CD14-positive monocyte (primary cell): ENCODE results near the gene CMPK1. TPM values are rescaled to one million over a fixed set of nuclear protein-coding genes. Genes with fewer than 3 reads are reported as not detected.

Experiments used
- DNase-seq, 3 donors: peaks; one replicate each; pipeline ENCODE4 v3.0.0-alpha.2; 2011 to 2022
- H2AFZ ChIP-seq: 2 replicates; pipeline ENCODE4 v1.6.0; 2012; ENCODE audit warnings: mild to moderate bottlenecking, low read depth, low read length, inconsistent platforms; ENCODE audit not compliant: insufficient read depth, poor library complexity, severe bottlenecking
- H3K27ac ChIP-seq, 2 donors: 1 replicate in 1 of 2; 2 replicates in 1 of 2; pipeline ENCODE4 v1.5.1; 2012 to 2013; ENCODE audit warnings: low read length in 2 of 2, control low read depth in 1 of 2, inconsistent platforms in 1 of 2, low read depth in 1 of 2, mild to moderate bottlenecking in 1 of 2
- H3K27me3 ChIP-seq, 2 donors: one replicate each; pipeline versions ENCODE4 v1.6.0 to v1.6.1; 2011 to 2013; ENCODE audit warnings: low read length in 2 of 2; ENCODE audit not compliant: control insufficient read depth in 2 of 2, insufficient read depth in 2 of 2
- H3K36me3 ChIP-seq, 2 donors: replicated peaks in 1 of 2; 1 replicate in 1 of 2; 2 replicates in 1 of 2; pipeline versions ENCODE4 v1.5.1 to v1.6.1; 2012 to 2013; ENCODE audit warnings: low read length in 2 of 2, control low read depth in 1 of 2, inconsistent platforms in 1 of 2, mild to moderate bottlenecking in 1 of 2; ENCODE audit not compliant: insufficient read depth in 2 of 2, control insufficient read depth in 1 of 2
- H3K4me1 ChIP-seq, 2 donors: 1 replicate in 1 of 2; 2 replicates in 1 of 2; pipeline versions ENCODE4 v1.5.1 to v1.6.1; 2012 to 2013; ENCODE audit warnings: low read length in 2 of 2, control low read depth in 1 of 2, inconsistent platforms in 1 of 2, mild to moderate bottlenecking in 1 of 2, moderate library complexity in 1 of 2; ENCODE audit not compliant: insufficient read depth in 2 of 2, control insufficient read depth in 1 of 2
- H3K4me2 ChIP-seq: replicated peaks from 2 replicates; pipeline ENCODE3; 2012; ENCODE audit warnings: low read length, moderate library complexity, mild to moderate bottlenecking; ENCODE audit not compliant: poor library complexity, severe bottlenecking; ENCODE audit errors: extremely low read depth
- H3K4me3 ChIP-seq, 3 experiments: fragments of 200-600 bp in 1 of 3; sonication (generic) in 1 of 3; replicated peaks in 1 of 3; 1 replicate in 2 of 3; 2 replicates in 1 of 3; pipeline ENCODE4 v1.5.1; 2011 to 2013; ENCODE audit warnings: low read length in 3 of 3, mild to moderate bottlenecking in 3 of 3, control low read depth in 2 of 3, low read depth in 2 of 3, inconsistent platforms in 1 of 3, moderate library complexity in 1 of 3
- H3K79me2 ChIP-seq: 2 replicates; pipeline ENCODE4 v1.6.0; 2012; ENCODE audit warnings: mild to moderate bottlenecking, control low read depth, inconsistent platforms, low read length, moderate library complexity; ENCODE audit not compliant: insufficient read depth
- H3K9ac ChIP-seq: 2 replicates; pipeline ENCODE4 v1.6.0; 2017; ENCODE audit warnings: low read length, mild to moderate bottlenecking; ENCODE audit not compliant: insufficient read depth, poor library complexity, severe bottlenecking
- H3K9me3 ChIP-seq, 2 donors: replicated peaks in 1 of 2; 1 replicate in 1 of 2; 2 replicates in 1 of 2; pipeline versions ENCODE4 v1.5.1 to v1.6.1; 2012 to 2013; ENCODE audit warnings: low read length in 2 of 2, control low read depth in 1 of 2; ENCODE audit not compliant: control insufficient read depth in 1 of 2, insufficient read depth in 1 of 2
- H4K20me1 ChIP-seq: 2 replicates; pipeline ENCODE4 v1.6.0; 2012; ENCODE audit warnings: mild to moderate bottlenecking, low read length, control low read depth, moderate library complexity; ENCODE audit not compliant: insufficient read depth
- H3K27ac Mint-ChIP-seq, 7 donors: one replicate each; pipeline ENCODE4 v1.8.0; 2020; ENCODE audit warnings: mild to moderate bottlenecking in 7 of 7, mixed read lengths in 7 of 7, moderate library complexity in 6 of 7, inconsistent platforms in 2 of 7
- H3K27me3 Mint-ChIP-seq, 3 donors: one replicate each; pipeline ENCODE4 v1.8.0; 2021 to 2022; ENCODE audit warnings: low read depth in 3 of 3, mild to moderate bottlenecking in 3 of 3, mixed read lengths in 3 of 3, moderate library complexity in 3 of 3, inconsistent platforms in 1 of 3
- H3K36me3 Mint-ChIP-seq, 2 donors: one replicate each; pipeline ENCODE4 v1.8.0; 2020; ENCODE audit warnings: mixed read lengths in 2 of 2, inconsistent platforms in 1 of 2, mild to moderate bottlenecking in 1 of 2
- H3K4me1 Mint-ChIP-seq: one replicate; pipeline ENCODE4 v1.8.0; 2020; ENCODE audit warnings: mild to moderate bottlenecking, mixed read lengths
- H3K4me3 Mint-ChIP-seq, 2 donors: one replicate each; pipeline ENCODE4 v1.8.0; 2020; ENCODE audit warnings: mild to moderate bottlenecking in 2 of 2, mixed read lengths in 2 of 2, moderate library complexity in 1 of 2
- H3K9me3 Mint-ChIP-seq, 7 donors: one replicate each; pipeline ENCODE4 v1.8.0; 2020 to 2022; ENCODE audit warnings: mixed read lengths in 7 of 7, mild to moderate bottlenecking in 6 of 7, moderate library complexity in 6 of 7, inconsistent platforms in 2 of 7
- WGBS: methylation state at CpG from one replicate; pipeline ENCODE4 v1.1.5; 2013; ENCODE audit warnings: missing lambda C conversion rate; ENCODE audit not compliant: insufficient coverage; 5-methylcytosine and 5-hydroxymethylcytosine counted together
- intact Hi-C, 2 donors: fragments of 100-400 bp; cut with micrococcal nuclease; formaldehyde crosslinking; loops; one replicate each; pipeline versions ENCODE4 v1.15.0 to v1.15.1; 2023
- polyA plus RNA-seq, 3 donors: library from polyadenylated mRNA; depleted of rRNA in 1 of 3; unstranded in 2 of 3; stranded (reverse) in 1 of 3; fragments of 300-500 nt in 2 of 3; fragments of >200 nt in 1 of 3; fragmentation: Illumina TruSeq in 2 of 3; gene quantifications; 1 replicate in 2 of 3; 2 replicates in 1 of 3; pipeline ENCODE4 v1.2.3, GENCODE V29; 2012 to 2021
- TF ChIP-seq, protein P1 (sequence below): fragments of 200-600 bp; IDR thresholded peaks from one replicate; pipeline ENCODE4 v1.8.0; 2022; ENCODE audit warnings: antibody characterized with exemption, mild to moderate bottlenecking

Gene CMPK1
- polyA plus RNA-seq, 3 donors = 17.4 to 67.6 (median 65.2) TPM

- peak overlapping the region; percentile 26 for H3K4me2 ChIP-seq
- peaks cover 0 to 15% of the 10 kb centered on the region in 2 donors for H3K9me3 ChIP-seq
- no peaks in the 10 kb centered on the region for H3K36me3 Mint-ChIP-seq
- no peaks in the 10 kb centered on the region for H3K79me2 ChIP-seq
- H3K4me3 Mint-ChIP-seq = peak overlapping the region in 1 of 2 donors; percentile 86
- H3K27me3 ChIP-seq = peaks cover 57 to 68% of the 10 kb centered on the region in 2 donors
- H3K4me3 ChIP-seq = no peak overlapping the region
- TF ChIP-seq, protein P1, sequence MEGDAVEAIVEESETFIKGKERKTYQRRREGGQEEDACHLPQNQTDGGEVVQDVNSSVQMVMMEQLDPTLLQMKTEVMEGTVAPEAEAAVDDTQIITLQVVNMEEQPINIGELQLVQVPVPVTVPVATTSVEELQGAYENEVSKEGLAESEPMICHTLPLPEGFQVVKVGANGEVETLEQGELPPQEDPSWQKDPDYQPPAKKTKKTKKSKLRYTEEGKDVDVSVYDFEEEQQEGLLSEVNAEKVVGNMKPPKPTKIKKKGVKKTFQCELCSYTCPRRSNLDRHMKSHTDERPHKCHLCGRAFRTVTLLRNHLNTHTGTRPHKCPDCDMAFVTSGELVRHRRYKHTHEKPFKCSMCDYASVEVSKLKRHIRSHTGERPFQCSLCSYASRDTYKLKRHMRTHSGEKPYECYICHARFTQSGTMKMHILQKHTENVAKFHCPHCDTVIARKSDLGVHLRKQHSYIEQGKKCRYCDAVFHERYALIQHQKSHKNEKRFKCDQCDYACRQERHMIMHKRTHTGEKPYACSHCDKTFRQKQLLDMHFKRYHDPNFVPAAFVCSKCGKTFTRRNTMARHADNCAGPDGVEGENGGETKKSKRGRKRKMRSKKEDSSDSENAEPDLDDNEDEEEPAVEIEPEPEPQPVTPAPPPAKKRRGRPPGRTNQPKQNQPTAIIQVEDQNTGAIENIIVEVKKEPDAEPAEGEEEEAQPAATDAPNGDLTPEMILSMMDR = no peak
- no peak for DNase-seq
- no peak overlapping the region for H3K27ac Mint-ChIP-seq
- peaks cover 0 to 13% (median 5%) of the 10 kb centered on the region in 7 donors for H3K9me3 Mint-ChIP-seq
- no peaks in the 10 kb centered on the region for H4K20me1 ChIP-seq
- H3K4me1 Mint-ChIP-seq = peaks cover 2% of the 10 kb centered on the region
- no peak overlapping the region for H3K9ac ChIP-seq
- intact Hi-C loops = no loop called here
- 3% methylated on average over 134 of the region's 134 CpGs for WGBS
- H3K27me3 Mint-ChIP-seq = peaks cover 70 to 77% (median 73%) of the 10 kb centered on the region in 3 donors
- no peak overlapping the region for H2AFZ ChIP-seq
- H3K27ac ChIP-seq = no peak overlapping the region
- no peaks in the 10 kb centered on the region for H3K36me3 ChIP-seq
- H3K4me1 ChIP-seq = no peaks in the 10 kb centered on the region
Observed at GRCh38 chr1:47416319-47417169, 83.0 kb downstream of the CMPK1 start.

GRCh38 chr1:47417170-47418044 lies 83.8 kb downstream of the CMPK1 start:
- H3K27ac ChIP-seq = no peak overlapping the region
- no peak overlapping the region for H3K9ac ChIP-seq
- H3K27ac Mint-ChIP-seq = no peak overlapping the region
- 41% methylated on average over 35 of the region's 39 CpGs for WGBS
- H3K4me1 Mint-ChIP-seq = peaks cover 2% of the 10 kb centered on the region
- DNase-seq = no peak
- peaks cover 0 to 15% of the 10 kb centered on the region in 2 donors for H3K9me3 ChIP-seq
- no peak overlapping the region for H2AFZ ChIP-seq
- H3K9me3 Mint-ChIP-seq = peaks cover 0 to 13% (median 5%) of the 10 kb centered on the region in 7 donors
- no peaks in the 10 kb centered on the region for H3K79me2 ChIP-seq
- H3K4me2 ChIP-seq = no peak overlapping the region
- no peaks in the 10 kb centered on the region for H3K36me3 Mint-ChIP-seq
- H4K20me1 ChIP-seq = no peaks in the 10 kb centered on the region
- H3K36me3 ChIP-seq = no peaks in the 10 kb centered on the region
- H3K4me1 ChIP-seq = no peaks in the 10 kb centered on the region
- TF ChIP-seq, protein P1 = no peak
- H3K27me3 Mint-ChIP-seq = peaks cover 69 to 81% (median 73%) of the 10 kb centered on the region in 3 donors
- intact Hi-C loops = no loop called here
- H3K4me3 Mint-ChIP-seq = peak overlapping the region in 1 of 2 donors; percentile 86
- H3K27me3 ChIP-seq = peaks cover 59 to 69% of the 10 kb centered on the region in 2 donors
- H3K4me3 ChIP-seq = no peak overlapping the region
